GM18951 (cell line): ENCODE data around the gene DPF3.

Experiments
- POLR2A ChIP-seq: IDR thresholded peaks from 4 replicates; pipeline ENCODE4 v1.6.1; 2011; ENCODE audit warnings: mild to moderate bottlenecking; ENCODE audit not compliant: insufficient read length, insufficient read depth; ENCODE audit errors: extremely low read depth
- in situ Hi-C: fragments of 300-500 bp; cut with MboI; formaldehyde crosslinking; loops from one replicate; pipeline ENCODE4 v1.12.0; 2022; ENCODE audit warnings: low sequenced_read_pairs, mixed read lengths, inconsistent platforms; ENCODE audit not compliant: unreplicated experiment

Gene DPF3

GRCh38 chr14:72744416-72745120 lies 149.3 kb downstream of the DPF3 start:
- in situ Hi-C loops, result no loop called here
- no peak for TF ChIP-seq POLR2A

- in situ Hi-C loops, result no loop called here
- no peak for TF ChIP-seq POLR2A
These were observed 150.3 kb downstream of the DPF3 start for GRCh38 chr14:72743626-72744025.

- TF ChIP-seq POLR2A, result no peak
- in situ Hi-C loops, result no loop called here
These were observed 151.1 kb downstream of the DPF3 start for GRCh38 chr14:72742838-72743195.

GRCh38 chr14:72742118-72742837 lies 151.6 kb downstream of the DPF3 start:
- no peak for TF ChIP-seq POLR2A
- in situ Hi-C loops, result no loop called here

- in situ Hi-C loops, result no loop called here
- TF ChIP-seq POLR2A, result no peak
These were observed 152.1 kb downstream of the DPF3 start for GRCh38 chr14:72741826-72742117.

- no peak for TF ChIP-seq POLR2A
- in situ Hi-C loops, result no loop called here
These were observed 152.7 kb downstream of the DPF3 start for GRCh38 chr14:72740966-72741825.

- in situ Hi-C loops, result no loop called here
- no peak for TF ChIP-seq POLR2A
These were observed 153.4 kb downstream of the DPF3 start for GRCh38 chr14:72740504-72740961.

GRCh38 chr14:72739446-72740405 lies 154.2 kb downstream of the DPF3 start:
- TF ChIP-seq POLR2A, result no peak
- in situ Hi-C loops, result no loop called here

GRCh38 chr14:72738161-72738611 lies 155.7 kb downstream of the DPF3 start:
- in situ Hi-C loops, result no loop called here
- no peak for TF ChIP-seq POLR2A

GRCh38 chr14:72737560-72737943 lies 156.3 kb downstream of the DPF3 start:
- in situ Hi-C loops, result no loop called here
- TF ChIP-seq POLR2A, result no peak

GRCh38 chr14:72736786-72737559 lies 156.9 kb downstream of the DPF3 start:
- in situ Hi-C loops, result no loop called here
- no peak for TF ChIP-seq POLR2A

- no peak for TF ChIP-seq POLR2A
These were observed 157.6 kb downstream of the DPF3 start for GRCh38 chr14:72736308-72736707.

More at GRCh38 chr14:72736308-72736707, 157.6 kb downstream of the DPF3 start:
- in situ Hi-C loops, result no loop called here
